Left colon (tissue), 2 donors: ENCODE data around the gene JUNB. TPM values are rescaled to one million over a fixed set of nuclear protein-coding genes. Genes with fewer than 3 reads are reported as not detected.

Experiments
- ATAC-seq: fragments of 200-7000 bp; cut with Tn5 transposase; one replicate; pipeline ENCODE4 v1.9.1; 2020; ENCODE audit warnings: mild to moderate bottlenecking, moderate library complexity
- DNase-seq, 2 donors: peaks; one replicate each; pipeline ENCODE4 v3.0.0-alpha.2; 2020
- intact Hi-C, 2 donors: fragments of 100-400 bp; cut with DNase I in 1 of 2; cut with micrococcal nuclease in 1 of 2; formaldehyde crosslinking; loops; one replicate each; pipeline versions ENCODE4 v1.11.2 to v1.14.0; 2022; cut with DNase I, micrococcal nuclease
- total RNA-seq, 2 donors: library from RNA; stranded (reverse); fragmentation: NEBNext Ultra II Directional; extraction: Animal tissue kit (Norgen Biotek cat#: 25700); gene quantifications; one replicate each; pipeline ENCODE4 v1.2.1, GENCODE V29; 2021
- donor health status: DM: no; HTN: no; CAD: no.
- donor health status: DM: yes; HTN: yes; CAD: no.

JUNB gene
- total RNA-seq, 2 donors from 2014 or later = 169 to 314 TPM

GRCh38 chr19:12786141-12786870 is 5.0 kb upstream of the JUNB start:
- intact Hi-C loops = no loop called here
- peak; percentile 23 for ATAC-seq
- peak; percentile 82 to 85 for DNase-seq

DNA sequence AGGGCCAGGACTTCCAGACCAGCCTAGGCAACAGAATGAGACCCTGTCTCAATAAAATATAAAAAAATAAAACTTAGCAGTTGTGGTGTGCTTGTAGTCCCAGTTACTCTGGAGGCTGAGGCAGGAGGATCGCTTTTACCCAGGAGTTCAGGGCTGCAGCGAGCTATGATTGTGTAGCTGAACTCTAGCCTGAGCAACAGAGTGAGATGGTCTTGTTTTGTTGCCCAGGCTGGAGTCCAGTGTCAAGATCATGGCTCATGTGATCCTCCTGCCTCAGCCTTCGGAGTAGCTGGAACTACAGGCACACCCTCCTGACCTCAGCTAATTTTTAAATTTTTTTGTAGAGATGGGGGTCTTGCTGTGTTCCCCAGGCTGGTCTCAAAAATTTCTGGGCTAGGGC is 4.3 kb upstream of the JUNB start:
- no peak for DNase-seq
- ATAC-seq = no peak
- intact Hi-C loops = no loop called here

DNA sequence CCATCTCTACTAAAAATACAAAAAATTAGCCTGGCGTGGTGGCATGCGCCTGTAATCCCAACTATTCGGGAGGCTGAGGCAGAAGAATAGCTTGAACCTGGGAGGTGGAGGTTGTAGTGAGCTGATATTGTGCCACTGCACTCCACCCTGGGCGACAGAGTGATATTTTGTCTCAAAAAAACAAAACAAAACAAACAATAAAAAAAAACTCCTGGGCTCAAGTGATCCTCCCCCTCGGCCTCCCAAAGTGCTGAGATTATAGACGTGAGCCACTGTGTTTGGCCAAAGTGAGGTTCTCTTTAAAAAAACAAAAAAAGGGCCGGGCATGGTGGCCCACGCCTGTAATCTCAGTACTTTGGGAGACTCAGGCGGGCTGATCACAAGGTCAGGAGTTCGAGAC is 3.8 kb upstream of the JUNB start:
- intact Hi-C loops = no loop called here
- ATAC-seq = no peak
- DNase-seq = peak in 1 of 2 donors; percentile 13

DNA sequence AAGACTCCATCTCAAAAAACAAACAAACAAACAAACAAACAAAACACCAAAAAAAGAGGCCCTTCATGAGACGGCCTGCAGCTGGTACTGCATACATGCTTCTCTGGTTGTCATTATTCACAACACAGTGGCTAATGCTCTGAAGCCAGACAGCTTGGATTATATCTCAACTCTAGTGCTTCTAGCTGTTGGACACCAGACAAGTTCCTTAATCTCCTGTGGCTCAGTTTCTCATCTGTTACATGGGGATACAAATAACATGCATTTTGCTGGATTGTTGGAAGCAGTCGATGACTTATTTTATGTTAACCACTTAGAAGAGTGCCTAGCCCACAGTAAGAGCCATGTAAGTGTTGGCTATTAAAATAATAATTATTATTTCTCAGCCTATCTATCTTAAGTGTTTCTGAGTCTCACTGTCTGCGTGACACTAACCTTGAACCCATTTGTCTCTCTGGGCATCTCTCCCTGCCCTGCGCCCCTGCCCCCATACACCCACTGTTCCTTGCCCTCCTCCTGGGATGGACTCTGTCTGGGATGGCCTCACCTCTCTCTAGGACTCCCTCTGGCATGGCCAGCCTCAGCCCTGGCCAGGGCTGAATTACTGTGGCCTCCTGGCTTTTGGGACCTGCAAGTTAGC is 3.1 kb upstream of the JUNB start:
- peak in 1 of 2 donors; percentile 3 for DNase-seq
- no peak for ATAC-seq

GRCh38 chr19:12788682-12789097 is 2.6 kb upstream of the JUNB start:
- DNase-seq (peak; percentile 91 to 92), ATAC-seq (peak; percentile 12)
- intact Hi-C loops = no loop called here

More for the DNA sequence above, 3.1 kb upstream of the JUNB start:
- intact Hi-C loops = no loop called here

GRCh38 chr19:12789098-12789903 is 2.0 kb upstream of the JUNB start:
- peak; percentile 76 to 84 for DNase-seq
- intact Hi-C loops = no loop called here
- peak; percentile 32 for ATAC-seq

- ATAC-seq (peak; percentile 44), DNase-seq (peak; percentile 95 to 98)
- intact Hi-C loops = no loop called here
Observed at GRCh38 chr19:12789904-12790619, 1.2 kb upstream of the JUNB start.

DNA sequence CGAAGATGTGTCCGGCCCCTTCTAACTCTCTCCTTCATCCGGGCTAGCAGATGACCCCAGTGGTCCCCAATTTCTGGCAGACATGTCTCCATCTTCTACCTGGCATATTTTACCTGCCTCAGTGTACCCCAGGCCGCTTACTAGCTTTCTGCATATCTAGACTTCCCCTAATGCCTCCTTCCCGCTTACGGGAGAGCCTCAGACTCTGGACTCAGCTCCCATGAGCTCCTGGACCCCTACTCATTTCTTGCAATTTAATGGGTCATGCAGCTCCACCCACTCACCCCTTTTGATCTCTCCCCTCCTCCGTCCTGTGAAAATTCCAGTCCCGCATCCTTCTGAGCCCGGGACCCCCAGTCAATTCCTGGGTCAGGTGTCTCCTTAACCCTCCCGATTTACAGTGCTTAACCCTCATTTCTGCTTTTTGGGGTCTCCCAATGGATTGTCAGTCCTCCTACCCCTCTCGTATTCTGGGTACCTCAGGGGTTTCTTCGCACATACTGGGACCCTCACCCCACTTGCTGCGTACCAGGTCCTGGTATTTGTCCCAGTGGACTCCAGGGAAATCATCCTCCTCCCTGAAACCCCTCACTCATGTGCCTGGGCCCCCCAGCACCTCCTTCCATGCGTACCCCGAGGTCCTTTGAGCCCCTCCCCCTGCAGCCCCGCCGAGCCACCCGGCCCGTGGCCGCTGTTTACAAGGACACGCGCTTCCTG is 500 bp upstream of the JUNB start:
- intact Hi-C loops = no loop called here
- ATAC-seq = no peak
- DNase-seq = no peak

GRCh38 chr19:12792051-12792852 is 966 bp downstream of the JUNB start:
- no peak for ATAC-seq
- peak; percentile 76 to 84 for DNase-seq
- intact Hi-C loops = no loop called here

DNA sequence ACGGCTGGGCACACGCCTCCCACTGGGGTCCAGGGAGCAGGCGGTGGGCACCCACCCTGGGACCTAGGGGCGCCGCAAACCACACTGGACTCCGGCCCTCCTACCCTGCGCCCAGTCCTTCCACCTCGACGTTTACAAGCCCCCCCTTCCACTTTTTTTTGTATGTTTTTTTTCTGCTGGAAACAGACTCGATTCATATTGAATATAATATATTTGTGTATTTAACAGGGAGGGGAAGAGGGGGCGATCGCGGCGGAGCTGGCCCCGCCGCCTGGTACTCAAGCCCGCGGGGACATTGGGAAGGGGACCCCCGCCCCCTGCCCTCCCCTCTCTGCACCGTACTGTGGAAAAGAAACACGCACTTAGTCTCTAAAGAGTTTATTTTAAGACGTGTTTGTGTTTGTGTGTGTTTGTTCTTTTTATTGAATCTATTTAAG is 1.6 kb downstream of the JUNB start:
- ATAC-seq (no peak), DNase-seq (peak in 1 of 2 donors; percentile 47)
- intact Hi-C loops = no loop called here

GRCh38 chr19:12793290-12794195 is 2.3 kb downstream of the JUNB start:
- intact Hi-C loops = no loop called here
- DNase-seq = peak; percentile 93
- ATAC-seq = peak; percentile 35

GRCh38 chr19:12794196-12794941 is 3.1 kb downstream of the JUNB start:
- ATAC-seq (no peak), DNase-seq (no peak)
- intact Hi-C loops = no loop called here

DNA sequence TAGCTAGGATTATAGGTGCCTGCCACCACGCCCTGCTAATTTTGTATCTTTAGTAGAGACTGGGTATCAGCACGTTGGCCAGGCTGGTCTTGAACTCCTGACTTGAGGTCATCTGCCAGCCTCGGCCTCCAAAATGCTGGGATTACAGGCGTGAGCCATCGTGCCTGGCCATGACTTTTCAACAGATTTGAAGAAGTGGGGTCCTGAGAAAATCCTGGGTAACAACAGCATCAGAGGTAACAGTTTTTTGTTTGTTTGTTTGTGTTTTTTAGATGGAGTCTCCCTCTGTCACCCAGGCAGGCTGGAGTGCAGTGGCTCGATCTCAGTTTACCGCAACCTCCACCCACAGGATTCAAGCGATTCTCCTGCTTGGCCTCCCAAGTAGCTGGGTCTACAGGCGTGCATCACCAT is 3.7 kb downstream of the JUNB start:
- no peak for ATAC-seq
- intact Hi-C loops = loop anchor here in 1 of 2 donors (5.0 kb wide), 1 partner anchor 33 kb away; no protein-coding TSS in a partner anchor
- DNase-seq = no peak

GRCh38 chr19:12796146-12797071 is 5.1 kb downstream of the JUNB start:
- DNase-seq (peak; percentile 74 to 83), ATAC-seq (peak; percentile 39)
- intact Hi-C loops = loop anchor here in 1 of 2 donors (5.0 kb wide), 1 partner anchor 34 kb away; no protein-coding TSS in a partner anchor

GRCh38 chr19:12797141-12797587 is 5.9 kb downstream of the JUNB start:
- ATAC-seq = no peak
- intact Hi-C loops = loop anchor here in 1 of 2 donors (5.0 kb wide), 1 partner anchor 35 kb away; no protein-coding TSS in a partner anchor
- no peak for DNase-seq
